K562 (cell line): Measurements from ENCODE around the gene RPS19BP1.

Source experiments
- DNMT1 ChIP-seq: fragments of 450-650 bp; IDR thresholded peaks from 2 replicates; pipeline ENCODE4 v1.6.1; 2016; ENCODE audit warnings: antibody characterized with exemption, mild to moderate bottlenecking
- EGR1 ChIP-seq: fragments of 450-650 bp; conservative IDR thresholded peaks from 2 replicates; pipeline ENCODE4 v1.6.1; 2017; ENCODE audit warnings: mild to moderate bottlenecking
- EP300 ChIP-seq: IDR thresholded peaks from 2 replicates; pipeline ENCODE4 v1.6.1; 2012; ENCODE audit warnings: low read length, improper control_type of control experiment
- FOXK2 ChIP-seq, 2 experiments: fragments of 450-650 bp; IDR thresholded peaks in 1 of 2; conservative IDR thresholded peaks in 1 of 2; 2 replicates each; pipeline ENCODE4 v1.6.1; 2016; ENCODE audit warnings: low read depth in 2 of 2, mild to moderate bottlenecking in 1 of 2
- MAZ ChIP-seq, 2 experiments: fragments of 450-650 bp in 1 of 2; sonication (generic) in 1 of 2; formaldehyde crosslinking; IDR thresholded peaks in 1 of 2; conservative IDR thresholded peaks in 1 of 2; 2 replicates each; pipeline versions ENCODE4 v1.4.0 to v1.5.0; 2020; ENCODE audit warnings: mild to moderate bottlenecking in 1 of 2, missing genetic modification reagents in 1 of 2
- RB1 ChIP-seq: fragments of 450-650 bp; IDR thresholded peaks from 2 replicates; pipeline ENCODE4 v1.6.1; 2017; ENCODE audit warnings: low read depth, mild to moderate bottlenecking
- RBM34 ChIP-seq: fragments of 200-400 bp; formaldehyde crosslinking; IDR thresholded peaks from 2 replicates; pipeline ENCODE4 v1.6.1; 2018; ENCODE audit warnings: low read length, borderline replicate concordance; ENCODE audit not compliant: insufficient read depth
- ZC3H4 ChIP-seq: sonication (generic); formaldehyde crosslinking; IDR thresholded peaks from 2 replicates; pipeline ENCODE4 v1.9.0; 2021; ENCODE audit warnings: missing genetic modification reagents, borderline replicate concordance
- ZFP36 ChIP-seq: fragments of 150-350 bp; IDR thresholded peaks from 2 replicates; pipeline ENCODE4 v1.6.1; 2018; ENCODE audit warnings: low read length, low read depth; ENCODE audit not compliant: partially characterized antibody
- ZNF263 ChIP-seq: sonication (generic); formaldehyde crosslinking; IDR thresholded peaks from 2 replicates; pipeline ENCODE4 v1.8.0; 2022; ENCODE audit warnings: mild to moderate bottlenecking, missing genetic modification reagents, borderline replicate concordance

DNA sequence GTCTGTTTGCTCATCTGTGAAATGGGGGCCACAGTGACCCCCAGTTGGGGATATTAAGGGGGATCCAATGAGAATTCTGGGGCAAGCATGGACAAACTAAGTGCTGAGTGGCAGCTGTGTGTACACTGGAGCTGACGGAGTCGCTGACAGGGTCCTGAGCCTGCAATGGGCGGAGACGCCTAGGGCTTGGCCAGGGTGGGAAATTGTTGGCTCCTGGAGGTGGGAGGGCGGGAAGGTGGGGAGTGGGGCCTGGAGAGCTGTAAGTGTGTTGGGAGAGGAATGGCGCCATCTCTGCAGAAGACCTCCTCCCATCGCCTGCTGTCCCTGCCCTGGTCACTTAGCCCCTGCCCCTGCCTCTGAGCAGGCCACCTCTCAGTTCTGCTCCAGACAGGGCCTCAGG, 45.4 kb upstream of the RPS19BP1 start:
- TF ChIP-seq FOXK2 (conservative IDR thresholded peaks at IDR 0.05 in 1 of 2, IDR thresholded peaks at IDR 0.05 in 1 of 2; ENCODE audit: low read depth in 2 of 2) = no peak
- TF ChIP-seq DNMT1 = no peak
- TF ChIP-seq ZNF263 = no peak
- no peak for TF ChIP-seq EP300
- TF ChIP-seq RB1 = no peak
- TF ChIP-seq RBM34 = no peak
- TF ChIP-seq ZFP36 = no peak
- TF ChIP-seq MAZ (CRISPR knock-in tag; conservative IDR thresholded peaks at IDR 0.05 in 1 of 2, IDR thresholded peaks at IDR 0.05 in 1 of 2) = no peak
- TF ChIP-seq ZC3H4 (CRISPR knock-in tag) = no peak
- no peak for TF ChIP-seq EGR1
